H1 (cell line): ENCODE measurements around the gene FRMPD4.

Experiments
- ATF3 ChIP-seq: IDR thresholded peaks from 2 replicates; pipeline ENCODE4 v1.6.1; 2011; ENCODE audit warnings: low read depth, mild to moderate bottlenecking, low read length; ENCODE audit not compliant: insufficient read depth
- CTCF ChIP-seq, 3 experiments: IDR thresholded peaks; 1 replicate in 2 of 3; 2 replicates in 1 of 3; pipeline versions ENCODE4 v1.5.1 to v1.6.1; 2011; ENCODE audit warnings: low read length in 3 of 3, mild to moderate bottlenecking in 3 of 3, inconsistent platforms in 2 of 3, low read depth in 1 of 3, moderate library complexity in 1 of 3; ENCODE audit not compliant: insufficient read depth in 1 of 3; ENCODE audit errors: control extremely low read depth in 1 of 3
- EP300 ChIP-seq, 2 experiments: IDR thresholded peaks; 1 replicate in 1 of 2; 2 replicates in 1 of 2; pipeline ENCODE4 v1.6.1; 2011 to 2012; ENCODE audit warnings: low read depth in 2 of 2, low read length in 2 of 2, mild to moderate bottlenecking in 2 of 2, borderline replicate concordance in 1 of 2, inconsistent platforms in 1 of 2, moderate library complexity in 1 of 2
- POLR2A ChIP-seq, 2 experiments: IDR thresholded peaks; 1 replicate in 1 of 2; 2 replicates in 1 of 2; pipeline ENCODE4 v1.6.1; 2011; ENCODE audit warnings: low read depth in 2 of 2, low read length in 2 of 2, mild to moderate bottlenecking in 2 of 2; ENCODE audit errors: control extremely low read depth in 1 of 2
- RFX5 ChIP-seq: IDR thresholded peaks from 2 replicates; pipeline ENCODE4 v1.6.1; 2011; ENCODE audit warnings: low read depth, low read length, improper control_type of control experiment, borderline replicate concordance

GRCh38 chrX:12360383-12360782 is 222.1 kb downstream of the FRMPD4 start:
- no peak for TF ChIP-seq CTCF (IDR thresholded peaks at IDR 0.05; ENCODE audit: control extremely low read depth in 1 of 3, insufficient read depth in 1 of 3, low read depth in 1 of 3, low read length in 3 of 3)
- no peak for TF ChIP-seq EP300 (IDR thresholded peaks at IDR 0.05; ENCODE audit: borderline replicate concordance in 1 of 2, low read depth in 2 of 2, low read length in 2 of 2)
- no peak for TF ChIP-seq ATF3
- no peak for TF ChIP-seq RFX5
- TF ChIP-seq POLR2A (IDR thresholded peaks at IDR 0.05; ENCODE audit: control extremely low read depth in 1 of 2, low read depth in 2 of 2, low read length in 2 of 2), result no peak
